WERI-Rb-1 (cell line): Measurements from ENCODE around the gene MAGEA9B.
"Not testable (repeated sequence)": the region's sequence is repeated elsewhere in the genome, so short reads cannot be mapped to it uniquely, and the experiment has no call there.

ENCODE experiments used
- DNase-seq: peaks from one replicate; pipeline ENCODE4 v3.0.0-alpha.2; 2020
- H3K27ac ChIP-seq: fragments of 250-450 bp; sonication (Bioruptor Pico); 2 replicates; pipeline ENCODE4 v1.5.1; 2020; ENCODE audit warnings: mild to moderate bottlenecking, moderate library complexity
- H3K27me3 ChIP-seq: fragments of 250-450 bp; sonication (Bioruptor Pico); 2 replicates; pipeline ENCODE4 v1.5.1; 2021; ENCODE audit warnings: mild to moderate bottlenecking, low read depth, moderate library complexity; ENCODE audit not compliant: insufficient read depth, severe bottlenecking
- H3K36me3 ChIP-seq: fragments of 250-450 bp; sonication (Bioruptor Pico); 2 replicates; pipeline ENCODE4 v1.5.1; 2020; ENCODE audit warnings: mild to moderate bottlenecking, moderate library complexity
- H3K4me3 ChIP-seq: 2 replicates; pipeline ENCODE4 v1.5.1; 2011; ENCODE audit warnings: low read depth, mild to moderate bottlenecking, control low read depth, low read length
- H3K9me3 ChIP-seq: fragments of 250-450 bp; sonication (Bioruptor Pico); 2 replicates; pipeline ENCODE4 v1.5.1; 2021; ENCODE audit warnings: mild to moderate bottlenecking, moderate library complexity; ENCODE audit not compliant: severe bottlenecking
- CTCF ChIP-seq: IDR thresholded peaks from 2 replicates; pipeline ENCODE4 v1.5.1; 2011; ENCODE audit warnings: low read depth, mild to moderate bottlenecking, control low read depth, inconsistent platforms, low read length

MAGEA9B gene

GRCh38 chrX:149549701-149550100 is 37.6 kb downstream of the MAGEA9B start, which contains the start of gene HSFX3:
HSFX3 (minus strand) TSS chrX:149549924; CDS start chrX:149549852, 72 bp downstream.
- not testable (repeated sequence) for H3K27ac ChIP-seq, H3K27me3 ChIP-seq, H3K9me3 ChIP-seq, H3K4me3 ChIP-seq, H3K36me3 ChIP-seq, DNase-seq

GRCh38 chrX:149547782-149548181 is 39.5 kb downstream of the MAGEA9B start:
- not testable (repeated sequence) for H3K9me3 ChIP-seq, DNase-seq, H3K4me3 ChIP-seq, H3K27me3 ChIP-seq, H3K36me3 ChIP-seq, H3K27ac ChIP-seq

GRCh38 chrX:149546962-149547361 is 40.3 kb downstream of the MAGEA9B start:
- not testable (repeated sequence) for DNase-seq, H3K36me3 ChIP-seq, H3K4me3 ChIP-seq, H3K9me3 ChIP-seq, H3K27me3 ChIP-seq, H3K27ac ChIP-seq

- peak; percentile 44 for DNase-seq
- not testable (repeated sequence) for H3K4me3 ChIP-seq, H3K27ac ChIP-seq, H3K36me3 ChIP-seq, H3K9me3 ChIP-seq, H3K27me3 ChIP-seq
- peak; percentile 34; the same call in 1 of the 2 replicates for TF ChIP-seq CTCF
Observed at GRCh38 chrX:149545545-149546543, 41.4 kb downstream of the MAGEA9B start.

GRCh38 chrX:149541521-149542047 is 45.7 kb downstream of the MAGEA9B start:
- Histone ChIP-seq H3K27me3 (no peaks in the 10 kb centered on the region), H3K27ac (peak overlapping the region; percentile 74), H3K4me3 (peak overlapping the region; percentile 62), H3K36me3 (no peaks in the 10 kb centered on the region), H3K9me3 (no peaks in the 10 kb centered on the region)
- TF ChIP-seq CTCF: no peak
- DNase-seq: no peak

GRCh38 chrX:149540621-149541520 is 46.4 kb downstream of the MAGEA9B start, which contains the start of gene EOLA1:
EOLA1 (plus strand) TSS chrX:149541012; CDS start chrX:149545631, 4,619 bp downstream.
- peak; percentile 89 for DNase-seq
- Histone ChIP-seq H3K27ac (peak within 1 kb of the TSS; percentile 74), H3K9me3 (no peaks in the 10 kb centered on the region), H3K27me3 (no peaks in the 10 kb centered on the region), H3K4me3 (peak within 1 kb of the TSS; percentile 62), H3K36me3 (no peaks in the 10 kb centered on the region)
- no peak for TF ChIP-seq CTCF
